ENCODE results near the gene AIPL1. TPM values are rescaled to one million over a fixed set of nuclear protein-coding genes. Genes with fewer than 3 reads are reported as not detected.

The AIPL1 gene
- total and polyA plus RNA-seq, 2 experiments from 2014 or later, result 0.17 to 0.24 TPM

GRCh38 chr17:6473128-6473767 lies 38.3 kb upstream of the AIPL1 start:
- H3K4me3 Mint-ChIP-seq, result no peak overlapping the region
- peaks cover 11% of the 10 kb centered on the region for H3K27me3 Mint-ChIP-seq (ENCODE audit: insufficient read depth, low read depth, poor library complexity)
- H2AFZ ChIP-seq, result no peak overlapping the region

More at GRCh38 chr17:6473128-6473767, 38.3 kb upstream of the AIPL1 start:
- Mint-ChIP-seq H3K4me1 (peaks cover 29% of the 10 kb centered on the region), H3K9me3 (no peaks in the 10 kb centered on the region; the same call in 2 of the 3 replicates), H3K36me3 (ENCODE audit: low read depth) (no peaks in the 10 kb centered on the region), H3K27ac (peak overlapping the region; percentile 38; the same call in 1 of the 2 replicates)
- H3K79me2 ChIP-seq (replicated peaks; ENCODE audit: insufficient read depth), result no peaks in the 10 kb centered on the region
- TF ChIP-seq ZNF462 (CRISPR knock-in tag; IDR thresholded peaks at IDR 0.05), result no peak
- peak; percentile 93 to 94 for TF ChIP-seq CTCF (conservative IDR thresholded peaks at IDR 0.05; ENCODE audit: low read depth in 2 of 2)
- ATAC-seq (peak; percentile 79), DNase-seq (ENCODE audit: low spot score) (peak; percentile 83)
- H3K4me2 ChIP-seq, result no peak overlapping the region
- no peak overlapping the region for H3K27ac ChIP-seq (ENCODE audit: low read depth)
- no peaks in the 10 kb centered on the region for H3K27me3 ChIP-seq (ENCODE audit: insufficient read depth)
- no peaks in the 10 kb centered on the region for H3F3A ChIP-seq (replicated peaks; ENCODE audit: low read depth)
- H4K20me1 ChIP-seq (replicated peaks; ENCODE audit: insufficient read depth), result no peaks in the 10 kb centered on the region
- H3K4me3 ChIP-seq, result no peak overlapping the region
- H3K36me3 ChIP-seq (ENCODE audit: insufficient read depth), result no peaks in the 10 kb centered on the region
- no peaks in the 10 kb centered on the region for H3K9me2 ChIP-seq (ENCODE audit: insufficient read depth)
- H3K4me1 ChIP-seq (ENCODE audit: insufficient read depth), result no peaks in the 10 kb centered on the region
